Fibroblast of mammary gland (primary cell): ENCODE data around the gene CCNL2.
"Not testable (repeated sequence)": the region's sequence is repeated elsewhere in the genome, so short reads cannot be mapped to it uniquely, and the experiment has no call there.

ENCODE experiments used
- DNase-seq: peaks from one replicate; pipeline ENCODE4 v3.0.0-alpha.2; 2010; ENCODE audit warnings: low read depth
- H3K4me3 ChIP-seq: 2 replicates; pipeline ENCODE4 v1.5.1; 2011; ENCODE audit warnings: low read depth, mild to moderate bottlenecking, low read length, moderate library complexity; ENCODE audit not compliant: control insufficient read depth
- CTCF ChIP-seq: conservative IDR thresholded peaks from 2 replicates; pipeline ENCODE4 v1.5.1; 2011; ENCODE audit warnings: low read depth, low read length, inconsistent platforms; ENCODE audit not compliant: control insufficient read depth, insufficient read depth

The CCNL2 gene

GRCh38 chr1:1393428-1393827, 5.7 kb downstream of the CCNL2 start:
- no peak for DNase-seq
- no peak overlapping the region for H3K4me3 ChIP-seq
- TF ChIP-seq CTCF, result no peak

- TF ChIP-seq CTCF, result no peak
- DNase-seq, result no peak
- H3K4me3 ChIP-seq, result no peak overlapping the region
These were observed 6.1 kb downstream of the CCNL2 start for GRCh38 chr1:1393014-1393413.

- H3K4me3 ChIP-seq, result no peak overlapping the region
- no peak for TF ChIP-seq CTCF
- no peak for DNase-seq
These were observed 7.9 kb downstream of the CCNL2 start for GRCh38 chr1:1391225-1391624.

- no peak overlapping the region for H3K4me3 ChIP-seq
- DNase-seq, result no peak
- TF ChIP-seq CTCF, result no peak
These were observed 8.5 kb downstream of the CCNL2 start for GRCh38 chr1:1390675-1391074.

GRCh38 chr1:1388078-1388472, 11.1 kb downstream of the CCNL2 start:
- H3K4me3 ChIP-seq, result no peak overlapping the region
- no peak for DNase-seq
- TF ChIP-seq CTCF, result no peak

- DNase-seq, result no peak
- no peak for TF ChIP-seq CTCF
- H3K4me3 ChIP-seq, result no peak overlapping the region
These were observed 11.7 kb downstream of the CCNL2 start for GRCh38 chr1:1387098-1388077.

GRCh38 chr1:1385931-1386330, 13.2 kb downstream of the CCNL2 start:
- H3K4me3 ChIP-seq, result no peak overlapping the region
- no peak for TF ChIP-seq CTCF
- no peak for DNase-seq

- not testable (repeated sequence) for H3K4me3 ChIP-seq, DNase-seq
These were observed 13.8 kb downstream of the CCNL2 start for GRCh38 chr1:1385339-1385738.
